Measurements from ENCODE around the gene TMEM200C. TPM values are rescaled to one million over a fixed set of nuclear protein-coding genes. Genes with fewer than 3 reads are reported as not detected.

The TMEM200C gene
- total and polyA plus RNA-seq, 5 donors from 2014 or later, result not detected

GRCh38 chr18:5890331-5891183 lies 4.8 kb downstream of the TMEM200C start:
- no peaks in the 10 kb centered on the region for H3K9me3 ChIP-seq (ENCODE audit: control insufficient read depth in 2 of 2, low read length in 2 of 2)
- H3K27me3 ChIP-seq (ENCODE audit: control insufficient read depth, insufficient read depth, low read length), result peaks cover 30% of the 10 kb centered on the region
- no peak overlapping the region for H3K27ac ChIP-seq (ENCODE audit: insufficient read depth, low read length, poor library complexity, severe bottlenecking)
- Mint-ChIP-seq H3K9me3 (peaks cover 0 to 3% (median 0%) of the 10 kb centered on the region in 7 donors), H3K27ac (no peak overlapping the region), H3K4me1 (peaks cover 0 to 10% (median 3%) of the 10 kb centered on the region in 4 donors), H3K4me3 (no peak overlapping the region), H3K27me3 (peaks cover 52% of the 10 kb centered on the region), H3K36me3 (no peaks in the 10 kb centered on the region)
- H3K36me3 ChIP-seq (ENCODE audit: control insufficient read depth, insufficient read depth, low read length), result no peaks in the 10 kb centered on the region
- ATAC-seq (ENCODE audit: low read depth in 2 of 2) (peak; percentile 44 to 47), DNase-seq (peak in 2 of 3 donors; percentile 4 to 33)
- H3K4me3 ChIP-seq (ENCODE audit: low read depth, low read length), result no peak overlapping the region
- H3K4me1 ChIP-seq (ENCODE audit: control insufficient read depth, insufficient read depth, low read length, poor library complexity, severe bottlenecking), result peaks cover 2% of the 10 kb centered on the region

- no peak overlapping the region for H3K4me3 ChIP-seq (ENCODE audit: low read depth, low read length)
- H3K4me3 Mint-ChIP-seq, result no peak overlapping the region
- DNase-seq, result no peak
- peaks cover 16% of the 10 kb centered on the region for H3K27me3 ChIP-seq (ENCODE audit: control insufficient read depth, insufficient read depth, low read length)
- no peaks in the 10 kb centered on the region for H3K9me3 ChIP-seq (ENCODE audit: control insufficient read depth in 2 of 2, low read length in 2 of 2)
- H3K4me1 Mint-ChIP-seq, result no peaks in the 10 kb centered on the region
- no peaks in the 10 kb centered on the region for H3K9me3 Mint-ChIP-seq
- no peaks in the 10 kb centered on the region for H3K4me1 ChIP-seq (ENCODE audit: control insufficient read depth, insufficient read depth, low read length, poor library complexity, severe bottlenecking)
- H3K27me3 Mint-ChIP-seq, result peaks cover 17% of the 10 kb centered on the region
- no peak overlapping the region for H3K27ac Mint-ChIP-seq
- H3K27ac ChIP-seq (ENCODE audit: insufficient read depth, low read length, poor library complexity, severe bottlenecking), result no peak overlapping the region
- H3K36me3 Mint-ChIP-seq, result no peaks in the 10 kb centered on the region
- H3K36me3 ChIP-seq (ENCODE audit: control insufficient read depth, insufficient read depth, low read length), result no peaks in the 10 kb centered on the region
- ATAC-seq (ENCODE audit: low read depth in 2 of 2), result no peak
Observed at GRCh38 chr18:5885361-5885760, 10.0 kb downstream of the TMEM200C start.

- H3K4me3 Mint-ChIP-seq, result no peak overlapping the region
- peaks cover 11% of the 10 kb centered on the region for H3K27me3 Mint-ChIP-seq
- Histone ChIP-seq H3K27ac (ENCODE audit: insufficient read depth, low read length, poor library complexity, severe bottlenecking) (no peak overlapping the region), H3K27me3 (ENCODE audit: control insufficient read depth, insufficient read depth, low read length) (peaks cover 11% of the 10 kb centered on the region), H3K9me3 (ENCODE audit: control insufficient read depth in 2 of 2, low read length in 2 of 2) (no peaks in the 10 kb centered on the region), H3K4me3 (ENCODE audit: low read depth, low read length) (no peak overlapping the region), H3K4me1 (ENCODE audit: control insufficient read depth, insufficient read depth, low read length, poor library complexity, severe bottlenecking) (no peaks in the 10 kb centered on the region), H3K36me3 (ENCODE audit: control insufficient read depth, insufficient read depth, low read length) (no peaks in the 10 kb centered on the region)
- no peak overlapping the region for H3K27ac Mint-ChIP-seq
- ATAC-seq (ENCODE audit: low read depth in 2 of 2) (no peak), DNase-seq (no peak)
- no peaks in the 10 kb centered on the region for H3K4me1 Mint-ChIP-seq
- H3K36me3 Mint-ChIP-seq, result no peaks in the 10 kb centered on the region
- no peaks in the 10 kb centered on the region for H3K9me3 Mint-ChIP-seq
Observed at GRCh38 chr18:5884375-5884774, 10.9 kb downstream of the TMEM200C start.

GRCh38 chr18:5879479-5879882 lies 15.8 kb downstream of the TMEM200C start:
- Mint-ChIP-seq H3K9me3 (no peaks in the 10 kb centered on the region), H3K36me3 (no peaks in the 10 kb centered on the region), H3K4me1 (no peaks in the 10 kb centered on the region), H3K27me3 (no peaks in the 10 kb centered on the region), H3K27ac (peak overlapping the region in 1 of 3 donors; percentile 15), H3K4me3 (no peak overlapping the region)
- Histone ChIP-seq H3K4me3 (ENCODE audit: low read depth, low read length) (no peak overlapping the region), H3K4me1 (ENCODE audit: control insufficient read depth, insufficient read depth, low read length, poor library complexity, severe bottlenecking) (no peaks in the 10 kb centered on the region), H3K36me3 (ENCODE audit: control insufficient read depth, insufficient read depth, low read length) (no peaks in the 10 kb centered on the region), H3K27me3 (ENCODE audit: control insufficient read depth, insufficient read depth, low read length) (peaks cover 2% of the 10 kb centered on the region), H3K9me3 (ENCODE audit: control insufficient read depth in 2 of 2, low read length in 2 of 2) (no peaks in the 10 kb centered on the region), H3K27ac (ENCODE audit: insufficient read depth, low read length, poor library complexity, severe bottlenecking) (no peak overlapping the region)
- ATAC-seq (ENCODE audit: low read depth in 2 of 2) (no peak), DNase-seq (peak in 1 of 3 donors; percentile 5)

GRCh38 chr18:5876891-5877290 lies 18.4 kb downstream of the TMEM200C start:
- no peak overlapping the region for H3K4me3 Mint-ChIP-seq

GRCh38 chr18:5874336-5874735 lies 21.0 kb downstream of the TMEM200C start:
- Mint-ChIP-seq H3K4me1 (no peaks in the 10 kb centered on the region), H3K27me3 (no peaks in the 10 kb centered on the region), H3K27ac (no peak overlapping the region), H3K4me3 (no peak overlapping the region), H3K9me3 (no peaks in the 10 kb centered on the region), H3K36me3 (no peaks in the 10 kb centered on the region)
- Histone ChIP-seq H3K9me3 (ENCODE audit: control insufficient read depth in 2 of 2, low read length in 2 of 2) (no peaks in the 10 kb centered on the region), H3K4me1 (ENCODE audit: control insufficient read depth, insufficient read depth, low read length, poor library complexity, severe bottlenecking) (no peaks in the 10 kb centered on the region), H3K27ac (ENCODE audit: insufficient read depth, low read length, poor library complexity, severe bottlenecking) (no peak overlapping the region), H3K36me3 (ENCODE audit: control insufficient read depth, insufficient read depth, low read length) (no peaks in the 10 kb centered on the region), H3K27me3 (ENCODE audit: control insufficient read depth, insufficient read depth, low read length) (peaks cover 2% of the 10 kb centered on the region), H3K4me3 (ENCODE audit: low read depth, low read length) (no peak overlapping the region)
- DNase-seq, result no peak
- ATAC-seq (ENCODE audit: low read depth in 2 of 2), result no peak

More at GRCh38 chr18:5876891-5877290, 18.4 kb downstream of the TMEM200C start:
- DNase-seq (no peak), ATAC-seq (ENCODE audit: low read depth in 2 of 2) (no peak)
- Mint-ChIP-seq H3K36me3 (no peaks in the 10 kb centered on the region), H3K4me1 (no peaks in the 10 kb centered on the region), H3K9me3 (no peaks in the 10 kb centered on the region), H3K27me3 (no peaks in the 10 kb centered on the region), H3K27ac (no peak overlapping the region)
- H3K27ac ChIP-seq (ENCODE audit: insufficient read depth, low read length, poor library complexity, severe bottlenecking), result no peak overlapping the region
- no peaks in the 10 kb centered on the region for H3K9me3 ChIP-seq (ENCODE audit: control insufficient read depth in 2 of 2, low read length in 2 of 2)
- no peaks in the 10 kb centered on the region for H3K36me3 ChIP-seq (ENCODE audit: control insufficient read depth, insufficient read depth, low read length)
- no peak overlapping the region for H3K4me3 ChIP-seq (ENCODE audit: low read depth, low read length)
- H3K4me1 ChIP-seq (ENCODE audit: control insufficient read depth, insufficient read depth, low read length, poor library complexity, severe bottlenecking), result no peaks in the 10 kb centered on the region
- H3K27me3 ChIP-seq (ENCODE audit: control insufficient read depth, insufficient read depth, low read length), result peaks cover 2% of the 10 kb centered on the region

GRCh38 chr18:5872886-5873285 lies 22.4 kb downstream of the TMEM200C start:
- Mint-ChIP-seq H3K9me3 (no peaks in the 10 kb centered on the region), H3K27ac (no peak overlapping the region), H3K36me3 (no peaks in the 10 kb centered on the region), H3K4me1 (no peaks in the 10 kb centered on the region), H3K4me3 (no peak overlapping the region), H3K27me3 (no peaks in the 10 kb centered on the region)
- no peaks in the 10 kb centered on the region for H3K36me3 ChIP-seq (ENCODE audit: control insufficient read depth, insufficient read depth, low read length)
- H3K27ac ChIP-seq (ENCODE audit: insufficient read depth, low read length, poor library complexity, severe bottlenecking), result no peak overlapping the region
- H3K4me1 ChIP-seq (ENCODE audit: control insufficient read depth, insufficient read depth, low read length, poor library complexity, severe bottlenecking), result no peaks in the 10 kb centered on the region
- H3K27me3 ChIP-seq (ENCODE audit: control insufficient read depth, insufficient read depth, low read length), result no peaks in the 10 kb centered on the region
- ATAC-seq (ENCODE audit: low read depth in 2 of 2) (no peak), DNase-seq (no peak)
- H3K9me3 ChIP-seq (ENCODE audit: control insufficient read depth in 2 of 2, low read length in 2 of 2), result no peaks in the 10 kb centered on the region
- no peak overlapping the region for H3K4me3 ChIP-seq (ENCODE audit: low read depth, low read length)

GRCh38 chr18:5871426-5871825 lies 23.9 kb downstream of the TMEM200C start:
- no peaks in the 10 kb centered on the region for H3K27me3 ChIP-seq (ENCODE audit: control insufficient read depth, insufficient read depth, low read length)
- no peak for ATAC-seq (ENCODE audit: low read depth in 2 of 2)
- no peak overlapping the region for H3K4me3 Mint-ChIP-seq
- no peak overlapping the region for H3K27ac Mint-ChIP-seq
- no peak overlapping the region for H3K27ac ChIP-seq (ENCODE audit: insufficient read depth, low read length, poor library complexity, severe bottlenecking)
- DNase-seq, result no peak
- H3K9me3 Mint-ChIP-seq, result peaks cover 0 to 2% (median 0%) of the 10 kb centered on the region in 7 donors
- H3K4me1 Mint-ChIP-seq, result no peaks in the 10 kb centered on the region
- H3K4me3 ChIP-seq (ENCODE audit: low read depth, low read length), result no peak overlapping the region
- H3K36me3 Mint-ChIP-seq, result no peaks in the 10 kb centered on the region
- no peaks in the 10 kb centered on the region for H3K27me3 Mint-ChIP-seq
- no peaks in the 10 kb centered on the region for H3K36me3 ChIP-seq (ENCODE audit: control insufficient read depth, insufficient read depth, low read length)
- H3K9me3 ChIP-seq (ENCODE audit: control insufficient read depth in 2 of 2, low read length in 2 of 2), result no peaks in the 10 kb centered on the region
- H3K4me1 ChIP-seq (ENCODE audit: control insufficient read depth, insufficient read depth, low read length, poor library complexity, severe bottlenecking), result no peaks in the 10 kb centered on the region
